Mesendoderm (in vitro differentiated cells): ENCODE results near the gene PEX26.
"Not testable (repeated sequence)": the region's sequence is repeated elsewhere in the genome, so short reads cannot be mapped to it uniquely, and the experiment has no call there.

ENCODE experiments used
- DNase-seq: peaks from one replicate; pipeline ENCODE4 v3.0.0; 2013
- H2AK5ac ChIP-seq: 2 replicates; pipeline ENCODE4 v1.6.1; 2013; ENCODE audit warnings: low read length, inconsistent platforms
- H2BK120ac ChIP-seq: 2 replicates; pipeline ENCODE4 v1.6.1; 2013; ENCODE audit warnings: low read depth, mild to moderate bottlenecking, low read length, moderate library complexity, mixed read lengths
- H2BK15ac ChIP-seq: replicated peaks from 2 replicates; pipeline ENCODE4 v1.6.1; 2013; ENCODE audit warnings: low read depth, mild to moderate bottlenecking, moderate library complexity
- H2BK5ac ChIP-seq: 2 replicates; pipeline ENCODE4 v1.6.1; 2013; ENCODE audit warnings: low read length, inconsistent platforms
- H3K18ac ChIP-seq: 2 replicates; pipeline ENCODE4 v1.6.1; 2013; ENCODE audit warnings: mild to moderate bottlenecking, low read length, mixed read lengths
- H3K23ac ChIP-seq: one replicate; pipeline ENCODE4 v1.6.1; 2013; ENCODE audit warnings: low read length
- H3K27ac ChIP-seq: 2 replicates; pipeline ENCODE4 v1.5.1; 2013; ENCODE audit warnings: low read depth, mild to moderate bottlenecking, inconsistent platforms, low read length, moderate library complexity
- H3K27me3 ChIP-seq: 2 replicates; pipeline ENCODE4 v1.6.1; 2013; ENCODE audit warnings: low read length, control low read depth, mild to moderate bottlenecking, inconsistent platforms; ENCODE audit not compliant: insufficient read depth, poor library complexity
- H3K36me3 ChIP-seq: 2 replicates; pipeline ENCODE4 v1.6.1; 2013; ENCODE audit warnings: low read length, inconsistent platforms; ENCODE audit not compliant: control insufficient read depth, insufficient read depth
- H3K4ac ChIP-seq: one replicate; pipeline ENCODE4 v1.6.1; 2013; ENCODE audit warnings: low read depth, mild to moderate bottlenecking, low read length, moderate library complexity
- H3K4me1 ChIP-seq: 2 replicates; pipeline ENCODE4 v1.6.1; 2013; ENCODE audit warnings: low read depth, low read length, inconsistent platforms; ENCODE audit not compliant: control insufficient read depth
- H3K4me2 ChIP-seq: 2 replicates; pipeline ENCODE4 v1.6.1; 2013; ENCODE audit warnings: low read length
- H3K4me3 ChIP-seq: 2 replicates; pipeline ENCODE4 v1.5.1; 2013; ENCODE audit warnings: mild to moderate bottlenecking, low read length
- H3K56ac ChIP-seq: one replicate; pipeline ENCODE4 v1.6.1; 2013; ENCODE audit warnings: low read length
- H3K79me1 ChIP-seq: 2 replicates; pipeline ENCODE4 v1.6.1; 2013; ENCODE audit warnings: low read length, inconsistent platforms
- H3K79me2 ChIP-seq: 2 replicates; pipeline ENCODE4 v1.6.1; 2013; ENCODE audit warnings: mild to moderate bottlenecking, low read length; ENCODE audit not compliant: control insufficient read depth, insufficient read depth
- H3K9ac ChIP-seq: 2 replicates; pipeline ENCODE4 v1.6.1; 2013; ENCODE audit warnings: low read length, inconsistent platforms
- H4K5ac ChIP-seq: one replicate; pipeline ENCODE4 v1.6.1; 2013; ENCODE audit warnings: low read length
- H4K8ac ChIP-seq: one replicate; pipeline ENCODE4 v1.6.1; 2013; ENCODE audit warnings: low read depth, mild to moderate bottlenecking, control low read depth, low read length, moderate library complexity
- WGBS: extraction: QIAGEN DNeasy Blood & Tissue Kit; methylation state at CpG from one replicate; pipeline ENCODE4 v1.1.7; 2013; ENCODE audit warnings: low lambda C conversion rate, missing lambda C conversion rate; ENCODE audit not compliant: insufficient coverage; ENCODE audit errors: extremely low coverage; 5-methylcytosine and 5-hydroxymethylcytosine counted together

Gene PEX26

GRCh38 chr22:18106550-18107341 lies 29.0 kb downstream of the PEX26 start:
- not testable (repeated sequence) for DNase-seq, H4K8ac ChIP-seq, H3K79me1 ChIP-seq, H2BK5ac ChIP-seq, H3K9ac ChIP-seq, H3K36me3 ChIP-seq, H3K27ac ChIP-seq, H3K18ac ChIP-seq, H2BK120ac ChIP-seq, H3K4me3 ChIP-seq, H3K56ac ChIP-seq, H3K79me2 ChIP-seq, H4K5ac ChIP-seq, H2AK5ac ChIP-seq, H3K4ac ChIP-seq, H3K23ac ChIP-seq, H3K4me2 ChIP-seq, H2BK15ac ChIP-seq, H3K4me1 ChIP-seq
- WGBS = no CpG with 5 or more reads among the region's 4 CpGs
- peaks cover 18% of the 10 kb centered on the region for H3K27me3 ChIP-seq

GRCh38 chr22:18108187-18108586 lies 30.4 kb downstream of the PEX26 start:
- peaks cover 18% of the 10 kb centered on the region for H3K27me3 ChIP-seq
- H3K27ac ChIP-seq = no peak overlapping the region
- H2BK15ac ChIP-seq = no peak overlapping the region
- H3K56ac ChIP-seq = no peak overlapping the region
- H4K5ac ChIP-seq = no peak overlapping the region
- H3K18ac ChIP-seq = no peak overlapping the region
- H3K4me1 ChIP-seq = no peaks in the 10 kb centered on the region
- no peak overlapping the region for H3K4me2 ChIP-seq
- H3K23ac ChIP-seq = no peak overlapping the region
- H2BK120ac ChIP-seq = no peak overlapping the region
- no peaks in the 10 kb centered on the region for H3K79me1 ChIP-seq
- DNase-seq = no peak
- H2BK5ac ChIP-seq = no peak overlapping the region
- WGBS = no CpG with 5 or more reads among the region's 3 CpGs
- no peaks in the 10 kb centered on the region for H3K36me3 ChIP-seq
- H3K79me2 ChIP-seq = no peaks in the 10 kb centered on the region
- no peak overlapping the region for H3K4me3 ChIP-seq
- no peak overlapping the region for H4K8ac ChIP-seq
- no peak overlapping the region for H2AK5ac ChIP-seq
- no peak overlapping the region for H3K4ac ChIP-seq
- H3K9ac ChIP-seq = no peak overlapping the region

GRCh38 chr22:18109410-18110193 lies 31.8 kb downstream of the PEX26 start:
- Histone ChIP-seq H3K4me3 (no peak overlapping the region), H3K27ac (no peak overlapping the region), H2BK5ac (no peak overlapping the region), H2BK120ac (no peak overlapping the region), H4K8ac (no peak overlapping the region), H3K18ac (no peak overlapping the region), H3K4me2 (no peak overlapping the region), H3K79me2 (no peaks in the 10 kb centered on the region), H3K79me1 (no peaks in the 10 kb centered on the region), H2AK5ac (no peak overlapping the region), H3K27me3 (peaks cover 18% of the 10 kb centered on the region), H3K56ac (no peak overlapping the region), H2BK15ac (no peak overlapping the region), H3K4ac (no peak overlapping the region), H3K4me1 (no peaks in the 10 kb centered on the region), H4K5ac (no peak overlapping the region), H3K9ac (no peak overlapping the region), H3K23ac (no peak overlapping the region), H3K36me3 (no peaks in the 10 kb centered on the region)
- no CpG with 5 or more reads among the region's 14 CpGs for WGBS
- no peak for DNase-seq

- peak; percentile 29 for DNase-seq
- H3K4me3 ChIP-seq = no peak within 1 kb of the TSS
Observed at GRCh38 chr22:18110194-18110953, 32.6 kb downstream of the PEX26 start, which contains the start of gene TUBA8. TSS of gene TUBA8 (plus strand) at chr22:18110809. CDS start at chr22:18110866, 57 bp downstream.

GRCh38 chr22:18110954-18111758 lies 33.4 kb downstream of the PEX26 start:
- no peaks in the 10 kb centered on the region for H3K4me1 ChIP-seq
- H3K4ac ChIP-seq = no peak overlapping the region
- H3K23ac ChIP-seq = no peak overlapping the region
- no peaks in the 10 kb centered on the region for H3K79me1 ChIP-seq
- no peaks in the 10 kb centered on the region for H3K36me3 ChIP-seq
- no peaks in the 10 kb centered on the region for H3K79me2 ChIP-seq
- H3K18ac ChIP-seq = no peak overlapping the region
- DNase-seq = no peak
- no peak overlapping the region for H2BK120ac ChIP-seq
- no peak overlapping the region for H2AK5ac ChIP-seq
- H3K27me3 ChIP-seq = peaks cover 16% of the 10 kb centered on the region
- H3K9ac ChIP-seq = peak overlapping the region; percentile 59
- H3K4me3 ChIP-seq = no peak overlapping the region
- no peak overlapping the region for H4K8ac ChIP-seq
- WGBS = no CpG with 5 or more reads among the region's 39 CpGs
- H3K27ac ChIP-seq = no peak overlapping the region
- H2BK5ac ChIP-seq = no peak overlapping the region
- H4K5ac ChIP-seq = no peak overlapping the region
- peak overlapping the region; percentile 71 for H3K56ac ChIP-seq
- peak overlapping the region; percentile 43 for H3K4me2 ChIP-seq
- no peak overlapping the region for H2BK15ac ChIP-seq

More at GRCh38 chr22:18110194-18110953, 32.6 kb downstream of the PEX26 start, which contains the start of gene TUBA8:
- Histone ChIP-seq H3K18ac (no peak within 1 kb of the TSS), H3K9ac (peak within 1 kb of the TSS; percentile 59), H3K23ac (peak within 1 kb of the TSS; percentile 66), H3K79me1 (no peaks in the 10 kb centered on the region), H2BK120ac (no peak within 1 kb of the TSS), H3K27me3 (peaks cover 18% of the 10 kb centered on the region), H3K36me3 (no peaks in the 10 kb centered on the region), H3K4me1 (no peaks in the 10 kb centered on the region), H3K27ac (no peak within 1 kb of the TSS), H3K56ac (peak within 1 kb of the TSS; percentile 71), H2BK5ac (no peak within 1 kb of the TSS), H2BK15ac (no peak within 1 kb of the TSS), H4K5ac (no peak within 1 kb of the TSS), H3K79me2 (no peaks in the 10 kb centered on the region), H4K8ac (no peak within 1 kb of the TSS), H3K4ac (no peak within 1 kb of the TSS), H3K4me2 (peak within 1 kb of the TSS; percentile 43), H2AK5ac (no peak within 1 kb of the TSS)
- no CpG with 5 or more reads among the region's 72 CpGs for WGBS
